ENCODE measurements around the gene CDH23.

Gene CDH23

DNA sequence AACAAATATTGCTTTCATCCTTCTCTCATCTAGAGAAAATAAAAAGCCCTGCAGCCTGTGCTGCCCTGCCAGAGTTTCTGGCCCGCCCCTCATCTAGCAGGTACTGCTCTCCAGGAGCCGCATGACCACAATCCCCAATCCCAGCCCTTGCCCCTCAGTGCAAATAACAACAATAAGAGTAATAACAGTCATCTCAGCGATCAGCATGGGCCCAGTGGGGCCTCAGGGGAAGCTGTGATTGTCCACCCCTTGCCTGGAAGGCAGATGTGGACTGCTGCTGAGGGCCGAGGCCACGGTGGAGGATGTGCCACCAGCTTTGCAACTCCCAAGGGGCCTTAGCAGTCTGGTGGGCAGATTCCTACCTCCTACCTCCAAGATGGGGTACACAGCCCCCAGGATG lies 106.1 kb downstream of the CDH23 start:
- Histone ChIP-seq H3K36me3 (replicated peaks; ENCODE audit: insufficient read depth, low read length) (no peaks in the 10 kb centered on the region), H3K27ac (ENCODE audit: low read length) (no peak overlapping the region), H3K27me3 (replicated peaks; ENCODE audit: insufficient read depth, low read length) (peaks cover 55% of the 10 kb centered on the region), H3K79me2 (ENCODE audit: low read length) (no peaks in the 10 kb centered on the region), H4K20me1 (ENCODE audit: insufficient read depth, low read length) (no peaks in the 10 kb centered on the region), H3K9ac (ENCODE audit: low read length) (no peak overlapping the region), H3K4me2 (ENCODE audit: low read depth, low read length) (no peak overlapping the region), H3K4me1 (ENCODE audit: low read length) (no peaks in the 10 kb centered on the region), H3K9me3 (replicated peaks; ENCODE audit: insufficient read depth, low read length) (no peaks in the 10 kb centered on the region), H3K9me2 (replicated peaks; ENCODE audit: insufficient read depth, low read length) (no peaks in the 10 kb centered on the region), H2AFZ (ENCODE audit: low read length) (no peak overlapping the region), H3K4me3 (ENCODE audit: low read length) (no peak overlapping the region), H3F3A (ENCODE audit: insufficient read depth, low read length) (no peaks in the 10 kb centered on the region)
- TF ChIP-seq EZH2 (optimal IDR thresholded peaks at IDR 0.05; ENCODE audit: low read depth, low read length), result no peak
- no peak for TF ChIP-seq EZH2phosphoT487 (IDR thresholded peaks at IDR 0.05; ENCODE audit: low read length)
- TF ChIP-seq, protein P1, sequence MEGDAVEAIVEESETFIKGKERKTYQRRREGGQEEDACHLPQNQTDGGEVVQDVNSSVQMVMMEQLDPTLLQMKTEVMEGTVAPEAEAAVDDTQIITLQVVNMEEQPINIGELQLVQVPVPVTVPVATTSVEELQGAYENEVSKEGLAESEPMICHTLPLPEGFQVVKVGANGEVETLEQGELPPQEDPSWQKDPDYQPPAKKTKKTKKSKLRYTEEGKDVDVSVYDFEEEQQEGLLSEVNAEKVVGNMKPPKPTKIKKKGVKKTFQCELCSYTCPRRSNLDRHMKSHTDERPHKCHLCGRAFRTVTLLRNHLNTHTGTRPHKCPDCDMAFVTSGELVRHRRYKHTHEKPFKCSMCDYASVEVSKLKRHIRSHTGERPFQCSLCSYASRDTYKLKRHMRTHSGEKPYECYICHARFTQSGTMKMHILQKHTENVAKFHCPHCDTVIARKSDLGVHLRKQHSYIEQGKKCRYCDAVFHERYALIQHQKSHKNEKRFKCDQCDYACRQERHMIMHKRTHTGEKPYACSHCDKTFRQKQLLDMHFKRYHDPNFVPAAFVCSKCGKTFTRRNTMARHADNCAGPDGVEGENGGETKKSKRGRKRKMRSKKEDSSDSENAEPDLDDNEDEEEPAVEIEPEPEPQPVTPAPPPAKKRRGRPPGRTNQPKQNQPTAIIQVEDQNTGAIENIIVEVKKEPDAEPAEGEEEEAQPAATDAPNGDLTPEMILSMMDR (IDR thresholded peaks at IDR 0.05; ENCODE audit: low read length), result no peak
- DNase-seq, result no peak

- Histone ChIP-seq H4K20me1 (ENCODE audit: insufficient read depth, low read length) (no peaks in the 10 kb centered on the region), H2AFZ (ENCODE audit: low read length) (no peak overlapping the region), H3K36me3 (replicated peaks; ENCODE audit: insufficient read depth, low read length) (no peaks in the 10 kb centered on the region), H3K4me1 (ENCODE audit: low read length) (no peaks in the 10 kb centered on the region), H3K4me2 (ENCODE audit: low read depth, low read length) (no peak overlapping the region), H3K27ac (ENCODE audit: low read length) (no peak overlapping the region), H3K9me2 (replicated peaks; ENCODE audit: insufficient read depth, low read length) (no peaks in the 10 kb centered on the region), H3K9ac (ENCODE audit: low read length) (no peak overlapping the region), H3K9me3 (replicated peaks; ENCODE audit: insufficient read depth, low read length) (no peaks in the 10 kb centered on the region), H3F3A (ENCODE audit: insufficient read depth, low read length) (no peaks in the 10 kb centered on the region), H3K4me3 (ENCODE audit: low read length) (no peak overlapping the region), H3K79me2 (ENCODE audit: low read length) (no peaks in the 10 kb centered on the region), H3K27me3 (replicated peaks; ENCODE audit: insufficient read depth, low read length) (peaks cover 55% of the 10 kb centered on the region)
- TF ChIP-seq, protein P1 (IDR thresholded peaks at IDR 0.05; ENCODE audit: low read length), result no peak
- no peak for TF ChIP-seq EZH2phosphoT487 (IDR thresholded peaks at IDR 0.05; ENCODE audit: low read length)
- TF ChIP-seq EZH2 (optimal IDR thresholded peaks at IDR 0.05; ENCODE audit: low read depth, low read length), result no peak
- DNase-seq, result no peak
Measured at GRCh38 chr10:71504168-71504567, 107.4 kb downstream of the CDH23 start.

DNA sequence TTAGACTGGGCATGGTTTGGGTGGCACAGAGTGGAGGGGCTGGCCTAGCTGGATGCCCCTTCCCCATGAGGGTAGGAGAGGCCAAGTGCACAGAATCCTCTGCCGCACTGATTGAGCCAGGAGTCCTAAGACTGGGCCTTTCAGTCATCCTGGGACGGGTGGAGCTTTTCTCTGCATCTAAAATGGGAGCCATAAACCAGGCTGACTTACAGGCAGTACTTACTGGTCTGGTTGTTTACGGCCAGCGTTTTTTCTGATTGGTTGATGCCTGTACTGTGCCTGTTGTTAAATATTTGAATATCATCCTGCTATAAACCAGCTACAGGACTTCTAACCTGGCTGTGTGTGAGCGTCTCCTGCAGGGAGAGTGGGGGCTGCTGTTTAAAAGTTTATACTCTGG lies 107.8 kb downstream of the CDH23 start:
- Histone ChIP-seq H3K4me1 (ENCODE audit: low read length) (no peaks in the 10 kb centered on the region), H3K4me2 (ENCODE audit: low read depth, low read length) (no peak overlapping the region), H2AFZ (ENCODE audit: low read length) (no peak overlapping the region), H3K9me2 (replicated peaks; ENCODE audit: insufficient read depth, low read length) (no peaks in the 10 kb centered on the region), H4K20me1 (ENCODE audit: insufficient read depth, low read length) (no peaks in the 10 kb centered on the region), H3K9ac (ENCODE audit: low read length) (no peak overlapping the region), H3F3A (ENCODE audit: insufficient read depth, low read length) (no peaks in the 10 kb centered on the region), H3K4me3 (ENCODE audit: low read length) (no peak overlapping the region), H3K27ac (ENCODE audit: low read length) (no peak overlapping the region), H3K9me3 (replicated peaks; ENCODE audit: insufficient read depth, low read length) (no peaks in the 10 kb centered on the region), H3K36me3 (replicated peaks; ENCODE audit: insufficient read depth, low read length) (no peaks in the 10 kb centered on the region), H3K27me3 (replicated peaks; ENCODE audit: insufficient read depth, low read length) (peaks cover 59% of the 10 kb centered on the region), H3K79me2 (ENCODE audit: low read length) (no peaks in the 10 kb centered on the region)
- no peak for TF ChIP-seq EZH2 (optimal IDR thresholded peaks at IDR 0.05; ENCODE audit: low read depth, low read length)
- TF ChIP-seq, protein P1 (IDR thresholded peaks at IDR 0.05; ENCODE audit: low read length), result no peak
- no peak for TF ChIP-seq EZH2phosphoT487 (IDR thresholded peaks at IDR 0.05; ENCODE audit: low read length)
- no peak for DNase-seq

All from MM.1S (cell line).